Measurements from ENCODE around the gene PRKAG2.

DNA sequence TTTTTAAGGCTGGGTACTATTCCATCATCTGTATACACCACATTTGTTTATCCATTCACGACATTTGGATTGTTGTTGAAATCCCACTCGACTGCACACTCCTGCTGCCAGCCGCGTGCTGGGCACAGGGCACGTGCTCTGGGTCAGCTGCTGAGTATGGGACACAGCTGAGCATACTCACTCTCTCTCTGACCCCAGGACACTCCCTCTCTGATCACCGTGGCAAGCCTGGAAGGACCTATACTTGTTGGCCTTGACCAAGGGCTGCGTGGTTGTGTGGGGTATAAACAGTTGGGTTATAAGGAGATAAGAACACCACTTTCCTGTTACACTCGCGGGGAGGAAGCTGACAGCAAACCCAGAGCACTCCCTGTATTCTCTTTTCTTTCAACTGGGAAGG, 204.2 kb downstream of the PRKAG2 start:
- TF ChIP-seq, protein P1, sequence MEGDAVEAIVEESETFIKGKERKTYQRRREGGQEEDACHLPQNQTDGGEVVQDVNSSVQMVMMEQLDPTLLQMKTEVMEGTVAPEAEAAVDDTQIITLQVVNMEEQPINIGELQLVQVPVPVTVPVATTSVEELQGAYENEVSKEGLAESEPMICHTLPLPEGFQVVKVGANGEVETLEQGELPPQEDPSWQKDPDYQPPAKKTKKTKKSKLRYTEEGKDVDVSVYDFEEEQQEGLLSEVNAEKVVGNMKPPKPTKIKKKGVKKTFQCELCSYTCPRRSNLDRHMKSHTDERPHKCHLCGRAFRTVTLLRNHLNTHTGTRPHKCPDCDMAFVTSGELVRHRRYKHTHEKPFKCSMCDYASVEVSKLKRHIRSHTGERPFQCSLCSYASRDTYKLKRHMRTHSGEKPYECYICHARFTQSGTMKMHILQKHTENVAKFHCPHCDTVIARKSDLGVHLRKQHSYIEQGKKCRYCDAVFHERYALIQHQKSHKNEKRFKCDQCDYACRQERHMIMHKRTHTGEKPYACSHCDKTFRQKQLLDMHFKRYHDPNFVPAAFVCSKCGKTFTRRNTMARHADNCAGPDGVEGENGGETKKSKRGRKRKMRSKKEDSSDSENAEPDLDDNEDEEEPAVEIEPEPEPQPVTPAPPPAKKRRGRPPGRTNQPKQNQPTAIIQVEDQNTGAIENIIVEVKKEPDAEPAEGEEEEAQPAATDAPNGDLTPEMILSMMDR (IDR thresholded peaks at IDR 0.05; ENCODE audit: low read depth, low read length): no peak
- no peak for TF ChIP-seq MYC (IDR thresholded peaks at IDR 0.05; ENCODE audit: low read depth, low read length)

Data from NB4 (cell line).